ELR (cell line): Measurements from ENCODE around the gene LAPTM5.
A peak's percentile ranks its signal among the peaks of the same experiment; 100 is the strongest.

Experiments
- DNase-seq: peaks from one replicate; pipeline ENCODE4 v3.0.0-alpha.2; 2015; ENCODE audit warnings: low read depth

The LAPTM5 gene

GRCh38 chr1:30786264-30786991, 28.9 kb upstream of the LAPTM5 start:
- no peak for DNase-seq

GRCh38 chr1:30785714-30786113, 28.1 kb upstream of the LAPTM5 start:
- no peak for DNase-seq

DNA sequence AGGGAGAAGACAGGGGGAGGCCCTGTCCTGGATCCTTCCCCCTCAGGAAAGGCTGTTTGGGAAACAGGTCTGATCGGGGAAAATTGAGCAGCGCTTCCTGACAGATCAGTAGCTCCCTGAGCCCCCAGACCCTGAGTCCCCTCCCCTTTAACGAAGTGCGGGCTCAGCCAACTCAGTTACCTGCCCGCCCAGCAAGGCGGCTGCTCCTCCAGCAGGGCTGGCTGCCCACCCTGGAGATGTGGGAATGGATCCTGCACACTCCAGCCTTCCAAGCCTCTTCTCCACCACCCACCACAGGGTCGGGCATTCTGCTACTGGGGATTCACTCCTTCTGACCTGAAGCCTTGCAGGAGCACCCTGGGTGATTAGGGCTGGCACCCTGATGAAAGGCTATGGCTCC, 27.6 kb upstream of the LAPTM5 start:
- no peak for DNase-seq

DNA sequence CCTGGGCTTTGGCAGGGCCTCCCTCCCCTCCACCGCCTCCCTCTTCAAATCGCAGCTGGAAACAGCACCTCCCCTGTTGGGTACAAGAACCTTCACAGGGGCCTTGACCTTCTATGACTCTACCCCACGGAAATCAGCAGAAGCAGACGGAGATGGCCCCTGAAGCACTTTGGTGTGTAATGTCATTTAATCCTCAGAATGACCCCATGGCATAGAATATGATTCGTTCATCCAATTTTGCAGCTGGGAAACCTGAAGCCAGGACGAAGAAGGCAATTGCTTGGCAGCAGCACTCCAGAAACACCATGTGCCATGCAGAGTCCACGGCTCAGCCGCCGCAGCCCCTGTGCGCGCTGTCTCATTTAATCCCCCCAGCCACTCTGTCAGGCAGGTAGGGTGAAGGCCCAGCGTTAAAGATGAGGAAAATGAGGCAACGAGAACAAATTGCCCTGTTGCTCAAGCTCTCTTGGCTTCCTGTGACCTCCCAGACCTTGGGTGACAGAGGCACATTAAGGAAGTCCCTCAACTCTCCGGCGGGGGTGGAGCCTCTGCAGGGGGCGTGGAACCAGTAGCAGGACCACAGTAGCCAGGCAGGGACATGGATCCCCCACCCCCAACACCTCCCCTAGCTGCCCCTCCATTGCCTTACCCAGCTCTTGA, 25.8 kb upstream of the LAPTM5 start:
- no peak for DNase-seq

DNA sequence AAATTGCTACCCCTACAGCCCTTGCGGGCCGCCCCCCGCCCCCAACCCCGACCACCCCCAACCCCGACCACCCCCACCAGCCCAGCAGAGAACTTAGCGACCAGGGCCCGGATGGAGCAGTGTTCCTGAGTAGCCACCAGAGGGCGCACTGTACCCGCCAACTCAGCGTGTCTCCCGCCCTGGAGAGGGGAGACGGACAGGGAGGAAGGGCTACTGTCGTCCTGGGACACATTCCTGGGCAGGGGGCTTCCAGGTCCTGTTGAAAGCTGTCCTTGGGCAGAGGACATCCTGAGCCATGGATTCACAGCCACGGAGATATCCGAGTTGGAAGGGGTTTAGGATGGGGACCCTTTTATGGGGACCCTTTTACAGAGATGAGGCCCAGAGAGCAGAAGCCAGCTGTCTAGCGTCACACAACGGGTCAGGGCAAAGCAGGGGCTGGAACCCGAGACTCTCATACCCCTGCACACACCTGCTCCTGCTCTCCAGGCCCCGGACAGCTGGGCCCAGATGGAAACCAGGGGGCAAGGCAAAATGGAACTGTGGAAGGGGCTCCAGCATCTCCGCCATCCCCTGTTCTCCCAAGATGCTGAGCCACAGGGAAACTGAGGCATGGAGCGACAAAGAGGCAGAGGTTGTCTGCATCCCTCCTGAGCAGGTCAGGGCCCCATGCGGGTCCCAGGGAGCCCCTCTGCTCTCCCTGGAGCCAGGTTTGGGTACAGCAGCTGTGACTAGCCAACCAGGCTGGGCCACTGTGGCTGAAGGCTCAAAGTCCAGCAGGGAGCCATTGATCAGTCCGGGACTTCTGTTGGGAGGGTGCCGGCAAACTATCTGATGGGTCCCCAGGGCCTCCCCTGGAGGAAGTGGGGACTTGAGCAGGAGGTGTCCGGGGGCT, 25.0 kb upstream of the LAPTM5 start:
- peak; percentile 63 for DNase-seq

DNA sequence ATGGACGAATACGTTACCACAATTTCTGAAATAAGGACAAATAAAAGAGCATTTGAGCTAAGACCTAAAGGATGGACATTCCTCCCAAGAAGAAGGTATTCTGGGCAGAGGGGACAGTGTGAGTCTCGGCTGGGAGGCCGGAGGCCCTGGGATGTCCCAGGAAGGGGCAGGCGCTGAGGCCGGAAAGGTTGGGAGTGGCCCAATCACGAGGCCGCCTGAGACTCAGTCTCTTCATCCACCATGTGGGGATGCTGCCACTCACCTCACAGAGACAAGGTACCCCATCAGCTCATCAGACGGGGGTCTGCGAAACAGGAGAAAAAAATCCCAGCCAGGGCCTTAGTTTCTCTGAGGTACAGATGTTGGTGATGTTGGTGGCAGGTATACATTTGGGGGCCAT, 24.3 kb upstream of the LAPTM5 start:
- DNase-seq: no peak

- no peak for DNase-seq
Observed at GRCh38 chr1:30780409-30780808, 22.8 kb upstream of the LAPTM5 start.

GRCh38 chr1:30779294-30780071, 21.9 kb upstream of the LAPTM5 start:
- DNase-seq: peak; percentile 74

- DNase-seq: no peak
Observed at GRCh38 chr1:30778979-30779293, 21.4 kb upstream of the LAPTM5 start.

- peak; percentile 72 for DNase-seq
Observed at GRCh38 chr1:30778154-30778978, 20.8 kb upstream of the LAPTM5 start.

GRCh38 chr1:30777904-30778153, 20.3 kb upstream of the LAPTM5 start:
- no peak for DNase-seq

- DNase-seq: no peak
Observed at GRCh38 chr1:30777060-30777903, 19.7 kb upstream of the LAPTM5 start.

- DNase-seq: no peak
Observed at GRCh38 chr1:30776097-30777059, 18.8 kb upstream of the LAPTM5 start.

GRCh38 chr1:30775433-30775975, 17.9 kb upstream of the LAPTM5 start:
- DNase-seq: no peak

DNA sequence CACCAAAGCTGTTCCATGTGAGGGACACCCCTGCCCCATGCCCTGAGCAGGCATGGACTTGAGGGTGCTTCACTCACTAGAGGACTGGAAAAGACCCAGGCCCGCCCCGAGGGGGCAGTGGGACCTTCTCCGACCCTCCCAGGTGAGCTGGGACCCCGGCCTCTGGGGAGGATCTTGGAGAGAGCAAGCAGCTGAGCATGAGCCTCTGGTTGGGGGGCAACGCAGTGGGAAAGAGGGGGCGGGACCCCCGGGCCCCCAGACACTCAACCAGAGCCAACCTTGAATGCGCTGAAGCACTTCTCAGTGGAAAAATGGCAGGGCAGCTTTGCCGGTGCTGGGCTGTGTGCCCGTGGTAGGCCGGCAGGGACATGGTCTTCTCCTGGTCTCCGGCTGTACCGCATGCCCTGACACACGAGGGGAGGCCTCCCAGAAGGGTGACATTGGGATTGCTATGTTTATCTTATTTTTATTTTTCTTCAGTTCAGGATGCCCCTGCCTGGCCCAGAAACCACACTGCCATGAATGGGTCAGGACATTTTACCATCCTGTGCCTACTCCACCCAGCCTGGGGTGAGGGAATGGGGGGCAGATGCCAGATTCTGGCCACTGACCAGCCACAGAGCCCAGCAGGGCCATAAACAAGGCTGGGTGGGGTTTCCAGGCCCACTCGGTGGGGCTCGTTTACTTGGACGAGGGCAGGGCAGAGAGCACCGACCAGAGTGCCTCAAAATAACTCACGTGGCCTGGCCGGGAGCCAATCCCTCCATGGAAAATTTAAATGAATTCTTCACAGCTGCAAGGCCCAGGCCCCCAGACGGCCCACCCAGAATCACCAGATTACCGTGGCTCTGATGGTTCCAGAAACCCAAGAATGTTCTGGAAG, 17.2 kb upstream of the LAPTM5 start:
- DNase-seq: no peak

DNA sequence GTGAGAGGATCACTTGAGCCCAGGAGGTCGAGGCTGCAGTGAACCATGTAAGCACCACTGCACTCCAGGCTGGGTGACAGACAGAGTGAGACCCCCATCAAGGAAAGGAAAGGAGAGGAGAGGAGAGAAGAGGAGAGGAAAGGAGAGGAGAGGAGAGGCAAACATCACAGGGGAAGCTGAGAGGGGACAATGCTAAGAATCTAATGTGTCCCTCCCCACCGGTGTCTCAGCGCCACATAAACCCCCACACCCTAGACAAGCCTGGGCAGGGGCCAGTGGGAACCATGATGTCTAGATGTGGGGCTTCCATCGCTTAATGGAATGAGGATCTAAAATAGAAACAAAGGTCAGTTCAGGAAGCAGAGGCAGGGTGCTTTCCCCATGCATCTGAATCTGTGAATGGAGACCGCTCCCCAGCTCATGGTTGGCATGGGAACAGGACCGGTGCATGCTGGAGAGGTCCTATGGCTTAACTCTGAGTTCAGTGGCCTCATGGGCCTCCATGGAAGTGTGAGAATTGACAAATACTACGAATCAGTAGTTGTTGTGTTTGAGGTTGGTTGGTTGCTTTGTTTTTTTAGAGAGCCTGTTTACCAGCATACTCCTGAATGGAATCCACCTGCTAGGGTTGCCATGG, 16.3 kb upstream of the LAPTM5 start:
- DNase-seq: no peak

DNA sequence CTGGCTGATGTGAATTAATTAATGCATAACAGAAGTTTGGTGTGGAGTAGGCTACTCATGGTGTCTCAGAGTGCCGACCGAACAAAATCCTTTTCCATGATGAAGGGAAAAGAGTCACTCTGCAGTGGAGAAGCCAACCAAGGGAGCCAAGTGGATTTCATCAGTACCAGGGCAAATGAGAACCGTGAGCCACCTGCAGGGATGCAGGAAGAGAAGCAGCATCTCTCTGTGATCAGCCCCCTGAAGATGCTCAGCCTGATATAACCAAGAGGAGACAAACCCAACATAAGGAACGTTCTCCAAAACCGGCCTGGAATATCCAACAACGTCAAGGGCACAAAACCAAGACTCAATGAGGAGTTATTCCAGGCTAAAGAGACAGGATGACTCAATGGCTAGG, 13.4 kb upstream of the LAPTM5 start:
- no peak for DNase-seq

DNA sequence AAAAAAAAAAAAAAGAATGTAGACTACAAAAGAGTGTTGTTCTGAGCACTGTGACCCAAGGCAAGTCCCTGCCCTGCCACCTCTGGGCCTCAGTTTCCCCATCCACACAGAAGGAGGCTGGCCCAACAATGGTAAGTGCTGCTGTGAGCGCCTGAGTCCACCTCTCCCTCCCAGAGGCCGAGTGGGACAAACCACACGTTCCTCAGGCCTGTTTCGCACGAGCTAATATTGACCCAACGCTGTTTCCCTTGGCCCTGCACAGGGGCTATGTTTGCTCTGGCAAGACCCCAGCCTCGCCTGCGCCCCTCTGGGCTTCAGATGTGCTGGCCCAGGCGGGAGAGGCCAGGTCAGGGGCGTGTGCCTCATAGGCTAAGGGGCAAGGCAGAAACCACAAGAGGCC, 12.6 kb upstream of the LAPTM5 start:
- no peak for DNase-seq
